K562 (cell line): ENCODE measurements around the gene SIDT2. TPM values are rescaled to one million over a fixed set of nuclear protein-coding genes. Genes with fewer than 3 reads are reported as not detected.

Experiments
- C11orf30 ChIP-seq: fragments of 450-650 bp; IDR thresholded peaks from 2 replicates; pipeline ENCODE4 v1.6.1; 2016; ENCODE audit warnings: low read depth, mild to moderate bottlenecking
- EGR1 ChIP-seq: fragments of 450-650 bp; conservative IDR thresholded peaks from 2 replicates; pipeline ENCODE4 v1.6.1; 2017; ENCODE audit warnings: mild to moderate bottlenecking
- ERF ChIP-seq: fragments of 450-650 bp; formaldehyde crosslinking; IDR thresholded peaks from 2 replicates; pipeline ENCODE4 v1.4.0; 2020; ENCODE audit warnings: mild to moderate bottlenecking, mixed read lengths
- ETS2 ChIP-seq: IDR thresholded peaks from 2 replicates; pipeline ENCODE4 v1.6.1; 2016; ENCODE audit warnings: borderline replicate concordance, missing genetic modification characterization, mild to moderate bottlenecking, moderate library complexity, missing compliant biosample characterization; ENCODE audit not compliant: poor library complexity, severe bottlenecking
- HEY1 ChIP-seq: fragments of 250-450 bp; sonication (Bioruptor Pico); IDR thresholded peaks from 2 replicates; pipeline ENCODE4 v1.5.0; 2020; ENCODE audit warnings: mild to moderate bottlenecking, moderate library complexity, borderline replicate concordance
- HMG20A ChIP-seq: fragments of 450-650 bp; formaldehyde crosslinking; conservative IDR thresholded peaks from 2 replicates; pipeline ENCODE4 v1.4.0; 2020; ENCODE audit warnings: mild to moderate bottlenecking, mixed read lengths
- REST ChIP-seq, 2 experiments: fragments of 450-650 bp; formaldehyde crosslinking in 1 of 2; IDR thresholded peaks; 2 replicates each; pipeline versions ENCODE4 v1.4.0 to v1.6.1; 2014 to 2020; ENCODE audit warnings: mild to moderate bottlenecking in 2 of 2, borderline replicate concordance in 1 of 2, low read depth in 1 of 2
- SNIP1 ChIP-seq: fragments of 450-650 bp; IDR thresholded peaks from 2 replicates; pipeline ENCODE4 v1.7.1; 2017; ENCODE audit warnings: low read depth, mild to moderate bottlenecking
- polyA plus RNA-seq, 8 experiments: library from polyadenylated mRNA; depleted of rRNA in 4 of 8; stranded (reverse) in 5 of 8; unstranded in 3 of 8; fragments of >200 nt; fragmentation: Nextera tagmentation in 2 of 8; fragmentation: Illumina TruSeq in 1 of 8; extraction: Ambion mirVana in 2 of 8; extraction: Trizol in 1 of 8; gene quantifications; 2 replicates each; pipeline versions ENCODE4 v1.2.1 to v1.2.3, GENCODE V29; 2011 to 2014; ENCODE audit warnings: inconsistent platforms in 1 of 8, missing spikeins in 1 of 8
- total RNA-seq, 7 experiments: library from RNA; depleted of rRNA in 6 of 7; stranded (reverse); fragments of >200 nt in 6 of 7; fragmentation: Illumina TruSeq in 2 of 7; extraction: Trizol in 2 of 7; gene quantifications; 2 replicates each; pipeline versions ENCODE4 v1.2.1 to v1.2.3, GENCODE V29; 2011 to 2021; ENCODE audit warnings: low replicate concordance in 1 of 7
- TF ChIP-seq, protein P1 (sequence below): fragments of 450-650 bp; IDR thresholded peaks from 2 replicates; pipeline ENCODE4 v1.7.1; 2018; ENCODE audit warnings: mild to moderate bottlenecking, low read depth; ENCODE audit not compliant: partially characterized antibody
- TF ChIP-seq, protein P2 (sequence below): fragments of 150-350 bp; conservative IDR thresholded peaks from 2 replicates; pipeline ENCODE4 v1.6.1; 2014; ENCODE audit warnings: low read length
- TF ChIP-seq, protein P3 (sequence below): sonication (generic); formaldehyde crosslinking; IDR thresholded peaks from 2 replicates; pipeline ENCODE4 v1.8.1; 2023; ENCODE audit warnings: mild to moderate bottlenecking, missing genetic modification reagents

SIDT2 gene
- total and polyA plus RNA-seq, 9 of the 15 experiments (the other 6 are each of a cell fraction or from before 2014, with no cell fraction given): 2.4 to 20.2 (median 6.5) TPM

GRCh38 chr11:117143390-117143789 is 35.2 kb upstream of the SIDT2 start (continued):
- TF ChIP-seq REST (IDR thresholded peaks at IDR 0.05; ENCODE audit: borderline replicate concordance) (no peak), REST (CRISPR knock-in tag; IDR thresholded peaks at IDR 0.05; ENCODE audit: low read depth) (no peak), SNIP1 (no peak), HMG20A (CRISPR knock-in tag) (no peak), ERF (no peak), C11orf30 (peak; percentile 7; the same call in 1 of the 2 replicates), ETS2 (tag) (no peak), EGR1 (peak; percentile 91), HEY1 (no peak)
- TF ChIP-seq, protein P1, sequence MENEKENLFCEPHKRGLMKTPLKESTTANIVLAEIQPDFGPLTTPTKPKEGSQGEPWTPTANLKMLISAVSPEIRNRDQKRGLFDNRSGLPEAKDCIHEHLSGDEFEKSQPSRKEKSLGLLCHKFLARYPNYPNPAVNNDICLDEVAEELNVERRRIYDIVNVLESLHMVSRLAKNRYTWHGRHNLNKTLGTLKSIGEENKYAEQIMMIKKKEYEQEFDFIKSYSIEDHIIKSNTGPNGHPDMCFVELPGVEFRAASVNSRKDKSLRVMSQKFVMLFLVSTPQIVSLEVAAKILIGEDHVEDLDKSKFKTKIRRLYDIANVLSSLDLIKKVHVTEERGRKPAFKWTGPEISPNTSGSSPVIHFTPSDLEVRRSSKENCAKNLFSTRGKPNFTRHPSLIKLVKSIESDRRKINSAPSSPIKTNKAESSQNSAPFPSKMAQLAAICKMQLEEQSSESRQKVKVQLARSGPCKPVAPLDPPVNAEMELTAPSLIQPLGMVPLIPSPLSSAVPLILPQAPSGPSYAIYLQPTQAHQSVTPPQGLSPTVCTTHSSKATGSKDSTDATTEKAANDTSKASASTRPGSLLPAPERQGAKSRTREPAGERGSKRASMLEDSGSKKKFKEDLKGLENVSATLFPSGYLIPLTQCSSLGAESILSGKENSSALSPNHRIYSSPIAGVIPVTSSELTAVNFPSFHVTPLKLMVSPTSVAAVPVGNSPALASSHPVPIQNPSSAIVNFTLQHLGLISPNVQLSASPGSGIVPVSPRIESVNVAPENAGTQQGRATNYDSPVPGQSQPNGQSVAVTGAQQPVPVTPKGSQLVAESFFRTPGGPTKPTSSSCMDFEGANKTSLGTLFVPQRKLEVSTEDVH: no peak
- TF ChIP-seq, protein P2, sequence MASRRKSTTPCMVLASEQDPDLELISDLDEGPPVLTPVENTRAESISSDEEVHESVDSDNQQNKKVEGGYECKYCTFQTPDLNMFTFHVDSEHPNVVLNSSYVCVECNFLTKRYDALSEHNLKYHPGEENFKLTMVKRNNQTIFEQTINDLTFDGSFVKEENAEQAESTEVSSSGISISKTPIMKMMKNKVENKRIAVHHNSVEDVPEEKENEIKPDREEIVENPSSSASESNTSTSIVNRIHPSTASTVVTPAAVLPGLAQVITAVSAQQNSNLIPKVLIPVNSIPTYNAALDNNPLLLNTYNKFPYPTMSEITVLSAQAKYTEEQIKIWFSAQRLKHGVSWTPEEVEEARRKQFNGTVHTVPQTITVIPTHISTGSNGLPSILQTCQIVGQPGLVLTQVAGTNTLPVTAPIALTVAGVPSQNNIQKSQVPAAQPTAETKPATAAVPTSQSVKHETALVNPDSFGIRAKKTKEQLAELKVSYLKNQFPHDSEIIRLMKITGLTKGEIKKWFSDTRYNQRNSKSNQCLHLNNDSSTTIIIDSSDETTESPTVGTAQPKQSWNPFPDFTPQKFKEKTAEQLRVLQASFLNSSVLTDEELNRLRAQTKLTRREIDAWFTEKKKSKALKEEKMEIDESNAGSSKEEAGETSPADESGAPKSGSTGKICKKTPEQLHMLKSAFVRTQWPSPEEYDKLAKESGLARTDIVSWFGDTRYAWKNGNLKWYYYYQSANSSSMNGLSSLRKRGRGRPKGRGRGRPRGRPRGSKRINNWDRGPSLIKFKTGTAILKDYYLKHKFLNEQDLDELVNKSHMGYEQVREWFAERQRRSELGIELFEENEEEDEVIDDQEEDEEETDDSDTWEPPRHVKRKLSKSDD: no peak
- TF ChIP-seq, protein P3, sequence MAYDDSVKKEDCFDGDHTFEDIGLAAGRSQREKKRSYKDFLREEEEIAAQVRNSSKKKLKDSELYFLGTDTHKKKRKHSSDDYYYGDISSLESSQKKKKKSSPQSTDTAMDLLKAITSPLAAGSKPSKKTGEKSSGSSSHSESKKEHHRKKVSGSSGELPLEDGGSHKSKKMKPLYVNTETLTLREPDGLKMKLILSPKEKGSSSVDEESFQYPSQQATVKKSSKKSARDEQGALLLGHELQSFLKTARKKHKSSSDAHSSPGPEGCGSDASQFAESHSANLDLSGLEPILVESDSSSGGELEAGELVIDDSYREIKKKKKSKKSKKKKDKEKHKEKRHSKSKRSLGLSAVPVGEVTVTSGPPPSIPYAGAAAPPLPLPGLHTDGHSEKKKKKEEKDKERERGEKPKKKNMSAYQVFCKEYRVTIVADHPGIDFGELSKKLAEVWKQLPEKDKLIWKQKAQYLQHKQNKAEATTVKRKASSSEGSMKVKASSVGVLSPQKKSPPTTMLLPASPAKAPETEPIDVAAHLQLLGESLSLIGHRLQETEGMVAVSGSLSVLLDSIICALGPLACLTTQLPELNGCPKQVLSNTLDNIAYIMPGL (CRISPR knock-in tag): no peak
